ENCODE measurements around the gene SPON1.

The SPON1 gene

DNA sequence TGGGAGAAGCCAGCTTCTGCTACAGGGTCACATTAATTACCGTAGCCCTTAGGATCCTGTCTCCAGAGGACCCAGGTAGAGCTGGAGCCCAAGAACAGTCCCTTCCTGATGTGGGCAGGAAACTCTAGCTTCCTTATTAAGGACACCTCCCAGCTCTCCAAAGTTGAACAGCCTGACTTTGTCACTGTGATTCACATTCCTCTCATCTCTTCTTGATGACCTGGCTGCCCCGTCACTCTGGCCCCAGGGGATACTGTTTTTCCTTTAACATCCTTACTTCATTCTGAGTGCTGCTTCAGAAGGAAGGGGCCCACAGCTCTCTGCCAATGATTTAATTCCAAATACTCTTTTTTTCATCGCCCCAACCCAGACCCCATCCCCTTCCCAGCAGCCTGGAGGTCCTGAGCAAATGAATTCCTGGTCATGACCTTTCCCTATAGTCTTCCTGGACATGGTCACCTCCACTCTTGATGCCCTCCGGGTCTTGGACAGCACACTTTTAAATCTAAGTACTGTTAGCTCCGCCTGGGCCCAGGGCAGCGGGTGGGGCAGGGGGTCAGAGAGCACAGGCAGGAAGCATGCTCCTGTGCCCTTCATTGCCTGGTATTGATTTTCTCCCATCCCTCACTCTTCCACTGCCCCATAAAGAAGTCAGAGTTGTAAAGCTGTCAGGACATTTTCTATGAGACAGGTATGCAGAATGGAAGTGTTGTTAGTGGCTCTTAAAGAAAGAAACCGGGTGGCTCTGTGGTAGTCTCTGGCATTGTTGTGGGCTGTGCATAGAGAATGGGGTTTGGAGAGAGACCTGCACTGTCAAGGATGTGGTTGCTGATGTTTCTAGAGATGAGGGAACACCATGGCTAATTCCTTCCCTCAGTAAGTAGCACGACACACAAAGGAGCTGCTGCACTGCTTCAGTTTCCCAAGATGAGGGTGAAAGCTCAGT lies 22.3 kb upstream of the SPON1 start:
- H2AFZ ChIP-seq (ENCODE audit: low read depth, low read length), result no peak overlapping the region
- H4K91ac ChIP-seq (ENCODE audit: low read length), result no peak overlapping the region
- no peak overlapping the region for H2BK120ac ChIP-seq (ENCODE audit: low read depth, low read length)
- no peak overlapping the region for H3K4ac ChIP-seq (ENCODE audit: low read depth in 1 of 2, low read length in 2 of 2)
- H3K18ac ChIP-seq (ENCODE audit: low read depth in 1 of 2, low read length in 2 of 2), result no peak overlapping the region
- H2BK12ac ChIP-seq (ENCODE audit: low read length in 2 of 2), result no peak overlapping the region
- H3K27ac ChIP-seq (ENCODE audit: low read length, poor library complexity, severe bottlenecking), result no peak overlapping the region
- no peak overlapping the region for H2AK5ac ChIP-seq (ENCODE audit: low read length, severe bottlenecking)
- H3K9me3 ChIP-seq (ENCODE audit: control insufficient read depth, low read length), result no peaks in the 10 kb centered on the region
- no peaks in the 10 kb centered on the region for H3K36me3 ChIP-seq (ENCODE audit: control insufficient read depth in 1 of 2, insufficient read depth in 2 of 2, low read depth in 1 of 2, low read length in 2 of 2)
- no peak overlapping the region for H3K9ac ChIP-seq (ENCODE audit: low read length)
- H3K4me1 ChIP-seq (ENCODE audit: control insufficient read depth, insufficient read depth, low read depth, low read length), result peaks cover 7% of the 10 kb centered on the region
- no peak for DNase-seq
- no peaks in the 10 kb centered on the region for H3K79me1 ChIP-seq (replicated peaks; ENCODE audit: low read length, poor library complexity, severe bottlenecking)
- H3K4me2 ChIP-seq (ENCODE audit: low read length, poor library complexity, severe bottlenecking), result no peak overlapping the region
- no peak overlapping the region for H3K23ac ChIP-seq (ENCODE audit: low read length in 2 of 2)
- H2BK15ac ChIP-seq (ENCODE audit: low read depth, poor library complexity, severe bottlenecking), result no peak overlapping the region
- H4K8ac ChIP-seq (ENCODE audit: low read length), result no peak overlapping the region
- no peak overlapping the region for H2BK5ac ChIP-seq (ENCODE audit: low read depth, low read length, poor library complexity, severe bottlenecking)
- no peak overlapping the region for H3K14ac ChIP-seq (ENCODE audit: low read length in 2 of 2)
- no peaks in the 10 kb centered on the region for H3K27me3 ChIP-seq (ENCODE audit: control insufficient read depth in 1 of 2, insufficient read depth in 1 of 2, low read length in 2 of 2)
- whole genome bisulfite sequencing, result 76% methylated on average over 8 of the region's 8 CpGs
- no peak overlapping the region for H3K4me3 ChIP-seq (ENCODE audit: insufficient read depth in 1 of 2, low read depth in 1 of 2, low read length in 2 of 2)

DNA sequence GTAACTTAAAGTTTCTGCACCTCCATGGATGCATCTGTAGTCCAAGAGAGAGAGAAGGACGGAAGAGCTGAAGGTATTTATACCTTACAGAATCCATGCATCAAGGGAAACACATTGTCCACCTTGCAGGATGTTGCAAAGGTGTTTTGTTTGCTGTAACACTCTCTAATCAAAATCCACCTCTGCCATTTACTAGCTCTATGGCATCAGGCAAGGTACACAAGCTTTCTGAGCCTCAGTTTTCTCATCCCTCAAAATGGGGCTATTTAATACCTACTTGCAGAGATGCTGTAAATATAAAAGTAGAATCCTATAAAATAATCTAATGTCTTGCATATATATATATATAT lies 21.6 kb upstream of the SPON1 start:
- no peak overlapping the region for H4K91ac ChIP-seq (ENCODE audit: low read length)
- H3K18ac ChIP-seq (ENCODE audit: low read depth in 1 of 2, low read length in 2 of 2), result no peak overlapping the region
- H3K27me3 ChIP-seq (ENCODE audit: control insufficient read depth in 1 of 2, insufficient read depth in 1 of 2, low read length in 2 of 2), result no peaks in the 10 kb centered on the region
- no CpG with 5 or more reads among the region's 1 CpG for WGBS
- H4K8ac ChIP-seq (ENCODE audit: low read length), result no peak overlapping the region
- H2BK15ac ChIP-seq (ENCODE audit: low read depth, poor library complexity, severe bottlenecking), result no peak overlapping the region
- no peak overlapping the region for H3K23ac ChIP-seq (ENCODE audit: low read length in 2 of 2)
- H2BK12ac ChIP-seq (ENCODE audit: low read length in 2 of 2), result no peak overlapping the region
- H3K79me1 ChIP-seq (replicated peaks; ENCODE audit: low read length, poor library complexity, severe bottlenecking), result no peaks in the 10 kb centered on the region
- H2AK5ac ChIP-seq (ENCODE audit: low read length, severe bottlenecking), result no peak overlapping the region
- no peak overlapping the region for H3K4ac ChIP-seq (ENCODE audit: low read depth in 1 of 2, low read length in 2 of 2)
- H3K36me3 ChIP-seq (ENCODE audit: control insufficient read depth in 1 of 2, insufficient read depth in 2 of 2, low read depth in 1 of 2, low read length in 2 of 2), result no peaks in the 10 kb centered on the region
- H3K27ac ChIP-seq (ENCODE audit: low read length, poor library complexity, severe bottlenecking), result no peak overlapping the region
- no peak for DNase-seq
- no peak overlapping the region for H2BK120ac ChIP-seq (ENCODE audit: low read depth, low read length)
- no peak overlapping the region for H3K14ac ChIP-seq (ENCODE audit: low read length in 2 of 2)
- H3K9ac ChIP-seq (ENCODE audit: low read length), result no peak overlapping the region
- H3K9me3 ChIP-seq (ENCODE audit: control insufficient read depth, low read length), result no peaks in the 10 kb centered on the region
- no peak overlapping the region for H3K4me2 ChIP-seq (ENCODE audit: low read length, poor library complexity, severe bottlenecking)
- H2AFZ ChIP-seq (ENCODE audit: low read depth, low read length), result no peak overlapping the region
- peaks cover 7% of the 10 kb centered on the region for H3K4me1 ChIP-seq (ENCODE audit: control insufficient read depth, insufficient read depth, low read depth, low read length)
- H2BK5ac ChIP-seq (ENCODE audit: low read depth, low read length, poor library complexity, severe bottlenecking), result no peak overlapping the region
- no peak overlapping the region for H3K4me3 ChIP-seq (ENCODE audit: insufficient read depth in 1 of 2, low read depth in 1 of 2, low read length in 2 of 2)

DNA sequence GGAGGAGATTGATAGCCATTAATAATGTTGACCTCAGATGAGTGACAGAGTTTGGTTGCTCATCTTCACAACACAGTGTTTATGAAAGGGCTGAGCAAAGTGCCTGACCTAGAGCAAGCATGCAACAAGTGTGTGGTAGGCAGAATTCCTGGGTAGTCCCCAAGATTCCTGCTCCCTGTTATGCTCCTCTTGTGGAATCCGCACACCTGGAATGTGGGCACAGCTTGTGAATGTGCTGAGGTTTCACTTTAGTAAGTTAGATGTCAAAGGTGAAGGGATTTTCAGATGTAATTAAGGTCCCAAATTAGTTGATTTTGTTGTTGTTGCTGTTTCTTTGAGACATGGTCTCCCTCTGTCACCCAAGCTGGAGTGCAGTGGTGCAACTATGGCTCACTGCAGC lies 20.7 kb upstream of the SPON1 start:
- H3K9me3 ChIP-seq (ENCODE audit: control insufficient read depth, low read length), result no peaks in the 10 kb centered on the region
- no peak overlapping the region for H3K23ac ChIP-seq (ENCODE audit: low read length in 2 of 2)
- no peak overlapping the region for H2BK120ac ChIP-seq (ENCODE audit: low read depth, low read length)
- H2AFZ ChIP-seq (ENCODE audit: low read depth, low read length), result no peak overlapping the region
- H3K4me2 ChIP-seq (ENCODE audit: low read length, poor library complexity, severe bottlenecking), result no peak overlapping the region
- H3K27me3 ChIP-seq (ENCODE audit: control insufficient read depth in 1 of 2, insufficient read depth in 1 of 2, low read length in 2 of 2), result no peaks in the 10 kb centered on the region
- no peak overlapping the region for H3K18ac ChIP-seq (ENCODE audit: low read depth in 1 of 2, low read length in 2 of 2)
- H3K4me1 ChIP-seq (ENCODE audit: control insufficient read depth, insufficient read depth, low read depth, low read length), result peaks cover 7% of the 10 kb centered on the region
- no peak overlapping the region for H4K8ac ChIP-seq (ENCODE audit: low read length)
- WGBS, result 90% methylated on average over 1 of the region's 1 CpG
- no peaks in the 10 kb centered on the region for H3K79me1 ChIP-seq (replicated peaks; ENCODE audit: low read length, poor library complexity, severe bottlenecking)
- no peak overlapping the region for H3K14ac ChIP-seq (ENCODE audit: low read length in 2 of 2)
- H3K9ac ChIP-seq (ENCODE audit: low read length), result no peak overlapping the region
- H3K36me3 ChIP-seq (ENCODE audit: control insufficient read depth in 1 of 2, insufficient read depth in 2 of 2, low read depth in 1 of 2, low read length in 2 of 2), result no peaks in the 10 kb centered on the region
- H3K27ac ChIP-seq (ENCODE audit: low read length, poor library complexity, severe bottlenecking), result no peak overlapping the region
- no peak overlapping the region for H4K91ac ChIP-seq (ENCODE audit: low read length)
- no peak overlapping the region for H2AK5ac ChIP-seq (ENCODE audit: low read length, severe bottlenecking)
- DNase-seq, result no peak
- no peak overlapping the region for H2BK5ac ChIP-seq (ENCODE audit: low read depth, low read length, poor library complexity, severe bottlenecking)
- no peak overlapping the region for H3K4ac ChIP-seq (ENCODE audit: low read depth in 1 of 2, low read length in 2 of 2)
- no peak overlapping the region for H2BK12ac ChIP-seq (ENCODE audit: low read length in 2 of 2)
- H3K4me3 ChIP-seq (ENCODE audit: insufficient read depth in 1 of 2, low read depth in 1 of 2, low read length in 2 of 2), result no peak overlapping the region
- no peak overlapping the region for H2BK15ac ChIP-seq (ENCODE audit: low read depth, poor library complexity, severe bottlenecking)

DNA sequence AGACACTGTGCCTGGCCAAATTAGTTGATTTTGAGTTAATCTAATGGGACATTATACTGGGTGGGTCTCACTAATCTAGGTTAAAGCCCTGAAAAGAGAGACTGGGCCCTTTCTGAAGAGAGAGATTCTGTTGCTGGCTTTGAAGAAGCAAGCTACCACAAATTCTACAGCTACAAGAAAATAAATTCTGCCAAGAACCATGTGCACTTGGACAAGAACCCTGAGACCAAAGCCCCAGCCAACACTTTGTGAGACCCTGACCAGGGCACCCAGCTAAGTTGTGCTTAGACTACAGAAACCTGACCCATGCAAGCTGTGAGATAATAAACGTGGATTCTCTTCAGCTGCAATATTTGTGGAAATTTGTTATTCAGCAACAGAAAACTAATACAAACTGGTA lies 20.1 kb upstream of the SPON1 start:
- no peaks in the 10 kb centered on the region for H3K79me1 ChIP-seq (replicated peaks; ENCODE audit: low read length, poor library complexity, severe bottlenecking)
- no peak overlapping the region for H2BK5ac ChIP-seq (ENCODE audit: low read depth, low read length, poor library complexity, severe bottlenecking)
- no peak overlapping the region for H3K9ac ChIP-seq (ENCODE audit: low read length)
- no CpG with 5 or more reads among the region's 1 CpG for WGBS
- H2BK15ac ChIP-seq (ENCODE audit: low read depth, poor library complexity, severe bottlenecking), result no peak overlapping the region
- H3K4me1 ChIP-seq (ENCODE audit: control insufficient read depth, insufficient read depth, low read depth, low read length), result peaks cover 7% of the 10 kb centered on the region
- H3K4me2 ChIP-seq (ENCODE audit: low read length, poor library complexity, severe bottlenecking), result no peak overlapping the region
- H3K27me3 ChIP-seq (ENCODE audit: control insufficient read depth in 1 of 2, insufficient read depth in 1 of 2, low read length in 2 of 2), result no peaks in the 10 kb centered on the region
- H3K9me3 ChIP-seq (ENCODE audit: control insufficient read depth, low read length), result no peaks in the 10 kb centered on the region
- H2BK12ac ChIP-seq (ENCODE audit: low read length in 2 of 2), result no peak overlapping the region
- H3K4me3 ChIP-seq (ENCODE audit: insufficient read depth in 1 of 2, low read depth in 1 of 2, low read length in 2 of 2), result no peak overlapping the region
- H3K14ac ChIP-seq (ENCODE audit: low read length in 2 of 2), result no peak overlapping the region
- no peak for DNase-seq
- H3K23ac ChIP-seq (ENCODE audit: low read length in 2 of 2), result no peak overlapping the region
- no peak overlapping the region for H2AK5ac ChIP-seq (ENCODE audit: low read length, severe bottlenecking)
- no peak overlapping the region for H3K18ac ChIP-seq (ENCODE audit: low read depth in 1 of 2, low read length in 2 of 2)
- H2BK120ac ChIP-seq (ENCODE audit: low read depth, low read length), result no peak overlapping the region
- no peak overlapping the region for H4K8ac ChIP-seq (ENCODE audit: low read length)
- no peak overlapping the region for H3K27ac ChIP-seq (ENCODE audit: low read length, poor library complexity, severe bottlenecking)
- H2AFZ ChIP-seq (ENCODE audit: low read depth, low read length), result no peak overlapping the region
- no peak overlapping the region for H3K4ac ChIP-seq (ENCODE audit: low read depth in 1 of 2, low read length in 2 of 2)
- H4K91ac ChIP-seq (ENCODE audit: low read length), result no peak overlapping the region
- H3K36me3 ChIP-seq (ENCODE audit: control insufficient read depth in 1 of 2, insufficient read depth in 2 of 2, low read depth in 1 of 2, low read length in 2 of 2), result no peaks in the 10 kb centered on the region
